ENCODE measurements around the gene SYF2. TPM values are rescaled to one million over a fixed set of nuclear protein-coding genes. Genes with fewer than 3 reads are reported as not detected.
A peak's percentile ranks its signal among the peaks of the same experiment; 100 is the strongest.

Gene SYF2
- total RNA-seq, 4 donors from 2014 or later = 24.8 to 45.7 (median 30.9) TPM

- H3K9me3 ChIP-seq = no peaks in the 10 kb centered on the region
- TF ChIP-seq CTCF (IDR thresholded peaks at IDR 0.05) (peak in 4 of 6 experiments; percentile 27 to 45 (median 33)), POLR2A (IDR thresholded peaks at IDR 0.05) (peak; percentile 99 to 100)
- H3K4me3 ChIP-seq = peak within 1 kb of the TSS; percentile 72 to 97 (median 88)
- H3K36me3 ChIP-seq = peaks cover 0 to 42% (median 0%) of the 10 kb centered on the region in 3 donors
- H3K4me1 ChIP-seq = peaks cover 0 to 40% (median 2%) of the 10 kb centered on the region in 4 donors
- no peaks in the 10 kb centered on the region for H3K27me3 ChIP-seq
- DNase-seq = peak; percentile 99 to 100 (median 100)
- H3K27ac ChIP-seq = peak within 1 kb of the TSS; percentile 94 to 99 (median 99)
Observed at GRCh38 chr1:25247024-25247828, 14.9 kb upstream of the SYF2 start, which contains the start of gene RSRP1. RSRP1 (minus strand) TSS chr1:25247454; CDS start chr1:25246963, 491 bp downstream.

GRCh38 chr1:25246600-25247023 is 14.3 kb upstream of the SYF2 start:
- DNase-seq = no peak
- Histone ChIP-seq H3K27ac (peak overlapping the region; percentile 94 to 99 (median 99)), H3K4me3 (peak overlapping the region; percentile 72 to 97 (median 88)), H3K9me3 (no peaks in the 10 kb centered on the region), H3K27me3 (no peaks in the 10 kb centered on the region), H3K36me3 (peaks cover 0 to 48% (median 0%) of the 10 kb centered on the region in 3 donors), H3K4me1 (peaks cover 0 to 44% (median 2%) of the 10 kb centered on the region in 4 donors)
- no peak for TF ChIP-seq POLR2A (IDR thresholded peaks at IDR 0.05)
- peak in 1 of 6 experiments; percentile 14 for TF ChIP-seq CTCF (IDR thresholded peaks at IDR 0.05)

- TF ChIP-seq CTCF (IDR thresholded peaks at IDR 0.05) (no peak), POLR2A (IDR thresholded peaks at IDR 0.05) (peak in 1 of 2 donors; percentile 17)
- Histone ChIP-seq H3K27ac (peak overlapping the region; percentile 94 to 99 (median 99)), H3K27me3 (no peaks in the 10 kb centered on the region), H3K9me3 (no peaks in the 10 kb centered on the region), H3K4me1 (peaks cover 0 to 50% (median 2%) of the 10 kb centered on the region in 4 donors), H3K4me3 (peak overlapping the region; percentile 72 to 97 (median 88)), H3K36me3 (peaks cover 0 to 52% (median 0%) of the 10 kb centered on the region in 3 donors)
- peak in 1 of 3 donors; percentile 63 for DNase-seq
Observed at GRCh38 chr1:25245809-25246599, 13.7 kb upstream of the SYF2 start.

GRCh38 chr1:25245393-25245792 is 13.1 kb upstream of the SYF2 start:
- Histone ChIP-seq H3K36me3 (peaks cover 0 to 52% (median 0%) of the 10 kb centered on the region in 3 donors), H3K9me3 (no peaks in the 10 kb centered on the region), H3K27ac (peak overlapping the region in 2 of 4 donors; percentile 99), H3K4me1 (peaks cover 0 to 56% (median 4%) of the 10 kb centered on the region in 4 donors), H3K4me3 (peak overlapping the region; percentile 72 to 97 (median 88)), H3K27me3 (no peaks in the 10 kb centered on the region)
- TF ChIP-seq CTCF (IDR thresholded peaks at IDR 0.05) = no peak
- no peak for TF ChIP-seq POLR2A (IDR thresholded peaks at IDR 0.05)
- DNase-seq = no peak

- Histone ChIP-seq H3K9me3 (no peaks in the 10 kb centered on the region), H3K27ac (no peak overlapping the region), H3K27me3 (no peaks in the 10 kb centered on the region), H3K4me3 (peak overlapping the region in 1 of 4 donors; percentile 97), H3K4me1 (peaks cover 0 to 66% (median 9%) of the 10 kb centered on the region in 4 donors), H3K36me3 (peaks cover 0 to 52% (median 0%) of the 10 kb centered on the region in 3 donors)
- no peak for DNase-seq
- TF ChIP-seq POLR2A (IDR thresholded peaks at IDR 0.05) (no peak), CTCF (IDR thresholded peaks at IDR 0.05) (no peak)
Observed at GRCh38 chr1:25243907-25244306, 11.6 kb upstream of the SYF2 start.

Measured in Peyer's patch (tissue), 4 donors.